HL-60 (cell line): ENCODE data around the gene HMCN1.
"Not testable (repeated sequence)": the region's sequence is repeated elsewhere in the genome, so short reads cannot be mapped to it uniquely, and the experiment has no call there.

Source experiments
- DNase-seq, 2 experiments: peaks; one replicate each; pipeline ENCODE4 v3.0.0-alpha.2; 2010 to 2020; ENCODE audit warnings: low read depth in 1 of 2, low spot score in 1 of 2
- H3K27ac ChIP-seq: fragments of 250-450 bp; sonication (Bioruptor Pico); replicated peaks from 2 replicates; pipeline ENCODE4 v1.5.1; 2020; ENCODE audit warnings: mild to moderate bottlenecking, moderate library complexity
- H3K27me3 ChIP-seq: fragments of 250-450 bp; sonication (Bioruptor Pico); 2 replicates; pipeline ENCODE4 v1.5.1; 2021; ENCODE audit warnings: mild to moderate bottlenecking, moderate library complexity; ENCODE audit not compliant: insufficient read depth, poor library complexity, severe bottlenecking
- H3K4me3 ChIP-seq: replicated peaks from 2 replicates; pipeline ENCODE4 v1.5.1; 2011; ENCODE audit warnings: mild to moderate bottlenecking, control low read depth, low read length; ENCODE audit not compliant: insufficient read depth
- GABPA ChIP-seq: IDR thresholded peaks from 2 replicates; pipeline ENCODE4 v1.6.1; 2012; ENCODE audit warnings: low read depth
- POLR2AphosphoS5 ChIP-seq: IDR thresholded peaks from 2 replicates; pipeline ENCODE4 v1.6.1; 2012; ENCODE audit warnings: low read depth
- SPI1 ChIP-seq: IDR thresholded peaks from 2 replicates; pipeline ENCODE4 v1.6.1; 2012; ENCODE audit warnings: low read depth, mild to moderate bottlenecking, borderline replicate concordance
- TF ChIP-seq, protein P1 (sequence below): IDR thresholded peaks from one replicate; pipeline ENCODE4 v1.5.1; 2011; ENCODE audit warnings: low read length, control low read depth, inconsistent platforms; ENCODE audit not compliant: insufficient read depth
- TF ChIP-seq, protein P2 (sequence below): IDR thresholded peaks from 2 replicates; pipeline ENCODE4 v1.6.1; 2012; ENCODE audit warnings: low read depth; ENCODE audit not compliant: insufficient replicate concordance

The HMCN1 gene

DNA sequence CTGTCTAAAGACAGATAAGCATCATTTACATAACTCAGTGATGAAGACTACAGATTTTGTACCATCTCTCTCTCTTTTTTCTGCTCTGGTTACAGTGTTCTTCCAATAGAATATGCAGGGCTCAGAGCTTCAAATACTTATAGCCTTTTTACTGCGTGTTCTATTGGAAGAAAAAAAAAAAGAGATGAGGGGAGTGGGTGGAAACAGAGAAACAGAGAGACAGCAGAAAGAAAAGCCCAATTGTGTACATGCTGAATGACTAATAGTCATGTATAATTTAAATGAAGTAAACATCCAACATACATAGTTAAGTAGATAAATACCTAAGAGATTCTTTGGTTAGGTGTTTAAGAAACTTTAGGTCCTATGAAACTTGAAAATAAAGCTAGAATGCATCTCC is 151.9 kb downstream of the HMCN1 start:
- Histone ChIP-seq H3K4me3 (no peak overlapping the region), H3K27ac (no peak overlapping the region), H3K27me3 (no peaks in the 10 kb centered on the region)
- TF ChIP-seq, protein P1, sequence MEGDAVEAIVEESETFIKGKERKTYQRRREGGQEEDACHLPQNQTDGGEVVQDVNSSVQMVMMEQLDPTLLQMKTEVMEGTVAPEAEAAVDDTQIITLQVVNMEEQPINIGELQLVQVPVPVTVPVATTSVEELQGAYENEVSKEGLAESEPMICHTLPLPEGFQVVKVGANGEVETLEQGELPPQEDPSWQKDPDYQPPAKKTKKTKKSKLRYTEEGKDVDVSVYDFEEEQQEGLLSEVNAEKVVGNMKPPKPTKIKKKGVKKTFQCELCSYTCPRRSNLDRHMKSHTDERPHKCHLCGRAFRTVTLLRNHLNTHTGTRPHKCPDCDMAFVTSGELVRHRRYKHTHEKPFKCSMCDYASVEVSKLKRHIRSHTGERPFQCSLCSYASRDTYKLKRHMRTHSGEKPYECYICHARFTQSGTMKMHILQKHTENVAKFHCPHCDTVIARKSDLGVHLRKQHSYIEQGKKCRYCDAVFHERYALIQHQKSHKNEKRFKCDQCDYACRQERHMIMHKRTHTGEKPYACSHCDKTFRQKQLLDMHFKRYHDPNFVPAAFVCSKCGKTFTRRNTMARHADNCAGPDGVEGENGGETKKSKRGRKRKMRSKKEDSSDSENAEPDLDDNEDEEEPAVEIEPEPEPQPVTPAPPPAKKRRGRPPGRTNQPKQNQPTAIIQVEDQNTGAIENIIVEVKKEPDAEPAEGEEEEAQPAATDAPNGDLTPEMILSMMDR: no peak
- TF ChIP-seq SPI1: no peak
- no peak for TF ChIP-seq GABPA
- TF ChIP-seq, protein P2, sequence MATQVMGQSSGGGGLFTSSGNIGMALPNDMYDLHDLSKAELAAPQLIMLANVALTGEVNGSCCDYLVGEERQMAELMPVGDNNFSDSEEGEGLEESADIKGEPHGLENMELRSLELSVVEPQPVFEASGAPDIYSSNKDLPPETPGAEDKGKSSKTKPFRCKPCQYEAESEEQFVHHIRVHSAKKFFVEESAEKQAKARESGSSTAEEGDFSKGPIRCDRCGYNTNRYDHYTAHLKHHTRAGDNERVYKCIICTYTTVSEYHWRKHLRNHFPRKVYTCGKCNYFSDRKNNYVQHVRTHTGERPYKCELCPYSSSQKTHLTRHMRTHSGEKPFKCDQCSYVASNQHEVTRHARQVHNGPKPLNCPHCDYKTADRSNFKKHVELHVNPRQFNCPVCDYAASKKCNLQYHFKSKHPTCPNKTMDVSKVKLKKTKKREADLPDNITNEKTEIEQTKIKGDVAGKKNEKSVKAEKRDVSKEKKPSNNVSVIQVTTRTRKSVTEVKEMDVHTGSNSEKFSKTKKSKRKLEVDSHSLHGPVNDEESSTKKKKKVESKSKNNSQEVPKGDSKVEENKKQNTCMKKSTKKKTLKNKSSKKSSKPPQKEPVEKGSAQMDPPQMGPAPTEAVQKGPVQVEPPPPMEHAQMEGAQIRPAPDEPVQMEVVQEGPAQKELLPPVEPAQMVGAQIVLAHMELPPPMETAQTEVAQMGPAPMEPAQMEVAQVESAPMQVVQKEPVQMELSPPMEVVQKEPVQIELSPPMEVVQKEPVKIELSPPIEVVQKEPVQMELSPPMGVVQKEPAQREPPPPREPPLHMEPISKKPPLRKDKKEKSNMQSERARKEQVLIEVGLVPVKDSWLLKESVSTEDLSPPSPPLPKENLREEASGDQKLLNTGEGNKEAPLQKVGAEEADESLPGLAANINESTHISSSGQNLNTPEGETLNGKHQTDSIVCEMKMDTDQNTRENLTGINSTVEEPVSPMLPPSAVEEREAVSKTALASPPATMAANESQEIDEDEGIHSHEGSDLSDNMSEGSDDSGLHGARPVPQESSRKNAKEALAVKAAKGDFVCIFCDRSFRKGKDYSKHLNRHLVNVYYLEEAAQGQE: no peak
- TF ChIP-seq POLR2AphosphoS5: no peak
- DNase-seq: no peak

DNA sequence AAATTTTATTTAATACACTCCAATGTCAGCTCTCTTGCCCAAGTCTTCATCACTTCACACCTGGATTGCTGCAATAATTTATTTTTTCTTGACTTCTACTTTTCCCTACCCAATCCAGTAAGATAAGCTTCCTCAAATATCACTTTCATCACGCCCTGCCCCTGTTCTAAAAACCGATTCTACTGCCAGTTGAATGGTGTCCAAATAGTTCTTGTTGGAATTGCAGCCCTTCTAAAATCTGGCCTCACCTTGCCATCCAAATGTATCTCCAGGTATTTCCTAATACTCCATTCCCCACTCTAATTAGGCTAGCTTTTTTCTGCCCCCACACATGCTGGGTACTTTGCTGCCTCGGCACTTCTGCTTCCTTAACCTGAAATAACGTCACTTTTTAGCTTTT is 152.5 kb downstream of the HMCN1 start:
- DNase-seq: no peak
- Histone ChIP-seq H3K4me3 (no peak overlapping the region), H3K27ac (no peak overlapping the region), H3K27me3 (no peaks in the 10 kb centered on the region)
- TF ChIP-seq, protein P2: no peak
- TF ChIP-seq SPI1: no peak
- TF ChIP-seq POLR2AphosphoS5: no peak
- TF ChIP-seq GABPA: no peak

DNA sequence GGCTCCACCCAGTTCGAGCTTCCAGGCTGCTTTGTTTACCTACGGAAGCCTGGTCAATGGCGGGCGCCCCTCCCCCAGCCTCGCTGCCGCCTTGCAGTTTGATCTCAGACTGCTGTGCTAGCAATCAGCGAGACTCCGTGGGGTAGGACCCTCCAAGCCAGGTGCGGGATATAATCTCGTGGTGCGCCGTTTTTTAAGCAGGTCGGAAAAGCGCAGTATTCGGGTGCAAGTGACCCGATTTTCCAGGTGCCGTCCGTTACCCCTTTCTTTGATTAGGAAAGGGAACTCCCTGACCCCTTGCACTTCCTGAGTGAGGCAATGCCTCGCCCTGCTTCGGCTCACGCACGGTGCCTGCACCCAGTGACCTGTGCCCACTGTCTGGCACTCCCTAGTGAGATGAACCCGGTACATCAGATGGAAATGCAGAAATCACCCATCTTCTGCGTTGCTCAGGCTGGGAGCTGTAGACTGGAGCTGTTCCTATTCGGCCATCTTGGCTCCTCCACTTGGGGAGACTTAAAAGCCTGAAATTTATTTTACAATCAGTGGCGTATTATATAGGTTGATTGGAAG is 158.7 kb downstream of the HMCN1 start:
- H3K27me3 ChIP-seq, DNase-seq, H3K27ac ChIP-seq, H3K4me3 ChIP-seq: not testable (repeated sequence)

DNA sequence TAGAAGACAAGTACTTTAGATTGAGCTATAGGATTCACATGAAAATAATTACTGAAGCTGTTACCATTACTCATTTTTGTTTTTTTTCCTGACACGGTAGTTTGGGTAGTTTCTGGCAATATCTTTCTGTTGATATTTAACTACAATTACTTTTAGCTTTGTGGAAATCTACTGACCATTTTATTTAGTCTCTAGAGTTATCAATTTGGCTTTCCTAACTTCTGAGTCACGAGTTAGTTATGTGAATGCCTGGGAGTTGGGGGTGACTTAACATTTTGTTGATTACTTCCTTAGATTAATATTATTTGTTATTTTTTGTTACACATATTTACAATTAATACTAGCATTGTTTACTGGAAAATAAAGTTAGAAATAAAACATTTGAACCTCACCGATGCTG is 160.6 kb downstream of the HMCN1 start:
- Histone ChIP-seq H3K4me3 (no peak overlapping the region), H3K27me3 (no peaks in the 10 kb centered on the region), H3K27ac (no peak overlapping the region)
- no peak for TF ChIP-seq GABPA
- TF ChIP-seq, protein P2: no peak
- TF ChIP-seq, protein P1: no peak
- TF ChIP-seq SPI1: no peak
- TF ChIP-seq POLR2AphosphoS5: no peak
- no peak for DNase-seq
